GM19351 (cell line): Measurements from ENCODE around the gene DCBLD1.
"Not testable (repeated sequence)": the region's sequence is repeated elsewhere in the genome, so short reads cannot be mapped to it uniquely, and the experiment has no call there.

Source experiments
- ATAC-seq: cut with Tn5 transposase; IDR thresholded peaks from one replicate; pipeline ENCODE4 v1.9.1; 2021; ENCODE audit warnings: mild to moderate bottlenecking, moderate library complexity; ENCODE audit not compliant: unreplicated experiment

Gene DCBLD1

GRCh38 chr6:117482240-117483003 is at the start of gene DCBLD1:
TSS of gene DCBLD1 (plus strand) at chr6:117482674. CDS start at chr6:117482782, 108 bp downstream.
- ATAC-seq, result peak; percentile 69

- ATAC-seq, result no peak
These were observed 41.6 kb upstream of the DCBLD1 start for GRCh38 chr6:117440706-117441525.

- ATAC-seq, result no peak
These were observed 40.6 kb upstream of the DCBLD1 start for GRCh38 chr6:117441824-117442264.

GRCh38 chr6:117442313-117442712 is 40.2 kb upstream of the DCBLD1 start:
- not testable (repeated sequence) for ATAC-seq

- ATAC-seq, result no peak
These were observed 37.9 kb upstream of the DCBLD1 start for GRCh38 chr6:117444600-117444999.

- no peak for ATAC-seq
These were observed 35.6 kb upstream of the DCBLD1 start for GRCh38 chr6:117446861-117447260.

- no peak for ATAC-seq
These were observed 34.5 kb upstream of the DCBLD1 start for GRCh38 chr6:117448011-117448410.

- ATAC-seq, result no peak
These were observed 33.6 kb upstream of the DCBLD1 start for GRCh38 chr6:117448732-117449485.

- ATAC-seq, result peak; percentile 43
These were observed 32.7 kb upstream of the DCBLD1 start for GRCh38 chr6:117449549-117450439.

GRCh38 chr6:117451671-117452070 is 30.8 kb upstream of the DCBLD1 start:
- no peak for ATAC-seq

GRCh38 chr6:117456250-117456649 is 26.2 kb upstream of the DCBLD1 start:
- ATAC-seq, result no peak

- ATAC-seq, result no peak
These were observed 25.5 kb upstream of the DCBLD1 start for GRCh38 chr6:117456998-117457397.

- ATAC-seq, result no peak
These were observed 23.1 kb upstream of the DCBLD1 start for GRCh38 chr6:117459204-117459944.

GRCh38 chr6:117463762-117464665 is 18.5 kb upstream of the DCBLD1 start:
- ATAC-seq, result peak; percentile 74

- no peak for ATAC-seq
These were observed 17.8 kb upstream of the DCBLD1 start for GRCh38 chr6:117464700-117465099.

- ATAC-seq, result no peak
These were observed 16.8 kb upstream of the DCBLD1 start for GRCh38 chr6:117465691-117466090.

- no peak for ATAC-seq
These were observed 14.6 kb upstream of the DCBLD1 start for GRCh38 chr6:117467876-117468275.

GRCh38 chr6:117468527-117468926 is 13.9 kb upstream of the DCBLD1 start:
- not testable (repeated sequence) for ATAC-seq
